Fibroblast of skin of right quadriceps (primary cell): Measurements from ENCODE around the gene ANXA2R.

Experiments used
- DNase-seq: peaks from one replicate; pipeline ENCODE4 v3.0.0-alpha.2; 2013

The ANXA2R gene

DNA sequence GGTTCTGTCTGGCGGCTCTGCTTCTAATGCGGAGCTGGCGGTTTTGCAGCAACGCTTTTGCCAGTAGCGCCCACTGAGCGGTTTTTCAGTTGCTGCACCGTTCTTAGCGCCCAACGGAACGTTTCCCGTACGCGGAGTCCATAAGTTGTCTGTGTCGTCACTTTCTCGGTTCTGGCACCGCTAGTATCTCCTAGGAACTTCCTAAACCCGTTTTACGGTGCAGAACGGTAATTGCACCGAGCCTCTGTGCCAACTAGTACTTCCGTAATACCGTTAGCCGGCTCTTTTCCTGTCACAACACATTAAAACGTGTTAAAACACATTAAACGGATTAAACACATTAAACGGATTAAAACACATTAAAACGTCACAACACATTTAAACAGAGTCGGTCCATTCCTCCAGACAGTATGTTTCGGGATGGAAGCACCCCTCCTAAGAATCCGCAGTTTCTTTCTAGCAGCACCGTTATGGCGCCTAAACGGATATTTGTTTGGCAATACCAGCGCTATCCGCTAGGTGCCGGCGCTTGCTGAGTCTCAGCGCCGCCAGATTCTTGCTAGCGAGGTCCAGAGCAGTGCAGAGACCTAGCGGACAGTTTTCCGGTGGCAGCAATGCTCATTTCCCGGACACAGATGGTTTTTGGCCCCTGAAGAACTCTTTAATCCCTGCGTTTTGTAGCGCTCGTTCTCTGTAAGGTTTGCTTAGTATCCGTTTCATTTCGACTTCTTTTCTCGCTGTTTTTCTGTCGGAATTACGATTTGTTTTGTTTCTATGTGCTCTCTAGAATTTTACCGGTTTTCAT is 45.4 kb downstream of the ANXA2R start:
- peak; percentile 93 for DNase-seq

DNA sequence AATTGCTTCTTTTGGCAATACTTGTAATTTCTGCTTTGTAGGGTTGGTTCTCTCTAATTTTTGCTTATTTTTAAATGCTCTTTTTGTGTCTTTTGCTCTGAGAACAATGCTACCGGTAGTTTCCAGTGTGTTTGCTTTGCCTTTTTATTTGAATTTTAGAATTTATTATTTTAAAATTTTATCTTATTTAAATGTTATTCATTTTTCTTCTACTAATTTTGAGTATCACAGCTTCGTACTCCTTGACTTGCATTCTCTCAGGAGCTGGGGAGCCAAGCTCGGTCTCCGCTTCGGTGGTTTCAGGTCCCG is 45.9 kb downstream of the ANXA2R start:
- DNase-seq, result no peak

DNA sequence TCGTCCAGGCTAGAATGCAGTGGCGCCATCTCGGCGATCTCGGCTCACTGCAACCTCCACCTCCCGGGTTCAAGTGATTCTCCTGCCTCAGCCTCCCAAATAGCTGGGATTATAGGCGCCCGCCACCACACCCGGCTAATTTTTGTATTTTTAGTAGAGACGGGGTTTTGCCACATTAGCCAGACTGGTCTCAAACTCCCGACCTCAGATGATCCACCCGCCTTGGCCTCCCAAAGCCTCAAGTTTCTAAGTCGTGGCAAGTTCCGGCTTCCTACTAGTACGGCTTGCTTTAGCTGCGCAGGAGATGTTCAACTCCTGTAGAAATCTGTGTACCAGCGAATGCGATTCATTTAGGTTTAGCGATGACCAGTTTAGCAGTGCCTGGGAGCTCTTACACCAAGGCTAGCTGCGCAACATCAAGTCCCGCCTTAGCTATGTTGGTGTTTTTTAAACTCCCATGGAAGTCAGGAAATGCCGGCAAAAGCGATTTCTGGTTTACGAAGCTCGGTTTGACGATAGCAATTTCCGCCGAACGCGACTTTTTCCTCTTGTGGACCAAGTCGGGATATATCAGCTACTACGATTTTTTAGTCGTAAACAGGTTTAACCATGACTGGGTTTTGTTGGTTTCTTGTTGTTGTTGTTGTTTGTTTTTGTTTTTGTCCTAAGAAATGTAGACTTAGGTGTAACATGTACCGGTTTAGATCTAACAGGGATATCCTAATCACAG is 46.4 kb downstream of the ANXA2R start:
- peak; percentile 83 for DNase-seq

DNA sequence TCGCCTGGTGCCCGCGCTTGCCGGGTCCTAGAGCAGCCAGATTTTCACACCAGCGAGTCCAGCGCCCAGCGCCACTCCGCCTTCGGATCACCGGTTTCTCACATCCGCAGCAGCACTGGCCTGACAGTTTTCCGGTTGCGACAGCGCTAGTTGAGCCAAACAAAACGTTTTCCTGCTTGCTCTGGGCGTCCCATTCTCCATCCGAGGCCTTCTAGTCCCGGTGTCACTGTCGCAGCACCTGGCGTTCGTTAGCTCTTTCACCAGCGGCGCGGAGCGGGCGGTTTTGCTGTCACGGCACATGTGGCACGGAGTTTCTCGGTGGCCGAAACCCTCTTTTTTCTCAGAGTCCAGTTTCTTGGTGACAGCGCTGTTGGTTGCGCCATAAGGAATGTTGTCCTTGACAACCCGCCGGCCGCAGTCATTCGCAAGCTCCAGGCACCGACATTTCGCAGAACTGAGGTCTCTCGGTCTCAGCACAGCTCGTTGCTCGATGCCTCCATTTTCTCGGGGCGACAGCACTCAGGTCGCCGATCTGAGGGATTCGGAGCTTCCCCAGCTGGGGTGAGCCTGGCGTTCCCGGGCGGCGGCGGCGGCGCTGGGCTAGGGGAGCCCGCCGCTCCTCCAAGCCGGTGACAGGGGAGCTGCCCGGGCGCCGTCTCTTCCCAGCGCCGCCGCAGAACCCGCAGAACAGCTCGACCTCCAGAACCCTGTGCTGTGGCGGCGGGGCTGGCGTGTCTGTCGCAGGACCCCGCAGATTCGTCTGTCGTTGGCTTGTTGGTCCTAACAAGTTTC is 47.8 kb downstream of the ANXA2R start:
- peak; percentile 87 for DNase-seq

DNA sequence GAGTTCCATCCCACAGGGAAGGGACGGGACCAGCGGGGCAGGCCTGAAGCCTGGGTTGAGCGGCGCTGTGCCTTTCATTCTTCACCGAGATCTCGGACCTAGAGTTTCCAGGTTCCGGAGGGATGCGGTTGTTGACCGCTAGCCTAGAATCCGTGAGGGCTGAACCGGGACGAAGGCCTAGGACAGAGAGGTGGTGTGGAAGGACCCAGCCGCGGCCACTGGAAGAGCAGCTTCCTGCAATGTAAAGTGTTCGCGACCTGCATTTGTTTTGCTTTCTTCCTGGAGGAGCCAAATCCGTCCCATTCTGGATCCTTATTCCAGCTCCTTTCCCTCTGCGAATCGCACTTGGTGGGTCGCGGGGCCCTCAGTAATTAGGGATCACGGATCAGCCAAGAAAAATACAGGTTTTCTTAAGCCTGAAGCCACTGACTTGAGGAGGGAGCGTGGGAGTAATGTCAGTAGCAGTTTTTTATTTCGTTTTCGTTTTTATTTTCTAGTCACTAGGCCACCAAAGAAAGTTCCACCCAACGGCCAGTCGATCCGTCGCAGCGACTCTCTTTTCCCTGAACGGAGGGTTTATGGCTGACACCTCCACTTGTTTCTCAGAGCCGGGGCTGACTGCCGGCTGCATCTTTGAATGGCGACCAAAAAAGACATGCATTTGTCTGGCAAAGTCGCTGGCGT is 48.6 kb downstream of the ANXA2R start:
- no peak for DNase-seq

DNA sequence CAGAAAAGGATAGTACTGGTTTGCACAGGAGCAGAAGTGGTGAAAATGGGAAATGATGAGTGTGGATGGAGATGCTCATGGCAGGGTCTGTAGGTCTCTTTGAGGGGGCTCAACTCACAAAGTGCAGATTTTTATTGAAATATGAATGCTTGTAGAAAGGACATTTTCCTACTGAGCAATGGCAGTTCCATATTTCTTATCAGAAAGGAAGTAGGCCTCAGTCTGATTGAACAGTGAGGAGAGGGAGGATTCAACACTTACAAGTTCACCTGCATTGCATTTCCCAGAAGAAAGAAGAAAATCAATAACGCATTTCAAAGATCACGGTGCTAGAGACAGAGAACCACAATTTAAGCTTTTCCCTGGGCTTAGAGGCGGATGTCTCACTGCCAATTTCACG is 49.2 kb downstream of the ANXA2R start:
- no peak for DNase-seq
